Upper lobe of left lung (tissue), 6 donors: ENCODE measurements around the gene TNFAIP8L2. TPM values are rescaled to one million over a fixed set of nuclear protein-coding genes. Genes with fewer than 3 reads are reported as not detected.

Experiments used
- ATAC-seq, 2 donors: fragments of 200-7000 bp; cut with Tn5 transposase; one replicate each; pipeline ENCODE4 v1.9.1; 2022; ENCODE audit warnings: mild to moderate bottlenecking in 2 of 2, moderate library complexity in 2 of 2; ENCODE audit not compliant: low FRiP score in 2 of 2
- DNase-seq, 2 donors: peaks; one replicate each; pipeline ENCODE4 v3.0.0-alpha.2; 2019 to 2020
- H3K27ac ChIP-seq, 4 donors: fragments of 200-600 bp; sonication (generic); one replicate each; pipeline ENCODE4 v1.5.1; 2016 to 2019
- H3K27me3 ChIP-seq, 4 donors: fragments of 200-600 bp; sonication (generic); one replicate each; pipeline ENCODE4 v1.5.1; 2017 to 2019
- H3K36me3 ChIP-seq, 4 donors: fragments of 200-600 bp; sonication (generic); one replicate each; pipeline ENCODE4 v1.5.1; 2016 to 2019
- H3K4me1 ChIP-seq, 4 donors: fragments of 200-600 bp; sonication (generic); one replicate each; pipeline ENCODE4 v1.5.1; 2018 to 2019
- H3K4me3 ChIP-seq, 4 donors: fragments of 200-600 bp; sonication (generic); one replicate each; pipeline ENCODE4 v1.5.1; 2017 to 2019; ENCODE audit warnings: mild to moderate bottlenecking in 2 of 4, moderate library complexity in 1 of 4
- H3K9me3 ChIP-seq, 4 donors: fragments of 200-600 bp; sonication (generic); one replicate each; pipeline ENCODE4 v1.5.1; 2018 to 2019
- EP300 ChIP-seq, 4 donors: sonication (generic); formaldehyde crosslinking; IDR thresholded peaks; one replicate each; pipeline ENCODE4 v1.5.1; 2017; ENCODE audit warnings: antibody characterized with exemption in 4 of 4, control low read depth in 2 of 4
- POLR2A ChIP-seq, 4 donors: fragments of 450-650 bp; IDR thresholded peaks; one replicate each; pipeline ENCODE4 v1.5.1; 2016 to 2017; ENCODE audit warnings: antibody characterized with exemption in 4 of 4, mild to moderate bottlenecking in 2 of 4
- POLR2AphosphoS5 ChIP-seq, 2 donors: sonication (generic); formaldehyde crosslinking; IDR thresholded peaks; one replicate each; pipeline ENCODE4 v1.5.1; 2017; ENCODE audit warnings: antibody characterized with exemption in 2 of 2
- WGBS, 2 donors: methylation state at CpG; one replicate each; pipeline ENCODE4 v1.1.5; 2017 to 2018; 5-methylcytosine and 5-hydroxymethylcytosine counted together
- total RNA-seq, 6 donors: library from RNA; depleted of rRNA in 4 of 6; stranded (reverse); fragments of >200 nt in 4 of 6; gene quantifications; one replicate each; pipeline versions ENCODE4 v1.1.0 to v1.2.1, GENCODE V29; 2016 to 2021
- TF ChIP-seq, protein P1 (sequence below), 6 experiments: fragments of 450-650 bp in 4 of 6; fragments of 200-600 bp in 2 of 6; sonication (generic) in 2 of 6; IDR thresholded peaks; one replicate each; pipeline ENCODE4 v1.5.1; 2016 to 2019; ENCODE audit warnings: antibody characterized with exemption in 6 of 6
- donor health status: DM: no; HTN: no; CAD: no; lungs with moderate emphysema.
- donor health status: DM: no; HTN: yes; CAD: no; lungs with severe emphysema.

Gene TNFAIP8L2
- total RNA-seq, 6 donors from 2014 or later: 7.4 to 19.1 (median 15.8) TPM

DNA sequence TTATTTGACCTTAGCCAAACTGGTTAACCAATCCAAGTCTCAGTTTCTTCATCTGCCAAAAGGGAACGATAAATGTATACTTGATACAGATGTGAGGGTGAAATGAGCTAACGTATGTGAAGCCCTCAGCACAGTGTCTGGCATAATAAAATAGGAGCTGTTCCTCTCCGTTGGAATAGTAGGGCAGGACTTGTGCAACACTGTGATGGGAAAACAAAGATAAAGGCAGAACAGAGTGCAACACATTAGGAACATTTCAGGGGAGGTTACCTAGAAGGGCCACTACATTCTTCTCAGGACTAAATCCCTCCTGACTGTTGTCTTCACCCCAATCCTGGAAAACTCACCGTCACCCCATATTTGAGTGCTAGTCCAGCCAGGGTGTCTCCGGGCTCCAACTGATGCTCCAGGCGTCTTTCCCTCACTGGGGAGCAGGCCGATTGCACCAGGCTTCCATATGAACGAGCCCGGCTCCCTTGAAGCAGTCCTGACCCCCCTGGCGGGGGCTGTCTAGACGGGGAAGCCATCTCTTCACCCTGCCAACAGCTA is 8.4 kb downstream of the TNFAIP8L2 start:
- TF ChIP-seq, protein P1, sequence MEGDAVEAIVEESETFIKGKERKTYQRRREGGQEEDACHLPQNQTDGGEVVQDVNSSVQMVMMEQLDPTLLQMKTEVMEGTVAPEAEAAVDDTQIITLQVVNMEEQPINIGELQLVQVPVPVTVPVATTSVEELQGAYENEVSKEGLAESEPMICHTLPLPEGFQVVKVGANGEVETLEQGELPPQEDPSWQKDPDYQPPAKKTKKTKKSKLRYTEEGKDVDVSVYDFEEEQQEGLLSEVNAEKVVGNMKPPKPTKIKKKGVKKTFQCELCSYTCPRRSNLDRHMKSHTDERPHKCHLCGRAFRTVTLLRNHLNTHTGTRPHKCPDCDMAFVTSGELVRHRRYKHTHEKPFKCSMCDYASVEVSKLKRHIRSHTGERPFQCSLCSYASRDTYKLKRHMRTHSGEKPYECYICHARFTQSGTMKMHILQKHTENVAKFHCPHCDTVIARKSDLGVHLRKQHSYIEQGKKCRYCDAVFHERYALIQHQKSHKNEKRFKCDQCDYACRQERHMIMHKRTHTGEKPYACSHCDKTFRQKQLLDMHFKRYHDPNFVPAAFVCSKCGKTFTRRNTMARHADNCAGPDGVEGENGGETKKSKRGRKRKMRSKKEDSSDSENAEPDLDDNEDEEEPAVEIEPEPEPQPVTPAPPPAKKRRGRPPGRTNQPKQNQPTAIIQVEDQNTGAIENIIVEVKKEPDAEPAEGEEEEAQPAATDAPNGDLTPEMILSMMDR (IDR thresholded peaks at IDR 0.05): no peak
- TF ChIP-seq EP300 (IDR thresholded peaks at IDR 0.05) (no peak), POLR2A (IDR thresholded peaks at IDR 0.05) (no peak), POLR2AphosphoS5 (IDR thresholded peaks at IDR 0.05) (no peak)
- Histone ChIP-seq H3K9me3 (no peaks in the 10 kb centered on the region), H3K4me1 (peaks cover 18 to 35% (median 24%) of the 10 kb centered on the region in 4 donors), H3K4me3 (peak overlapping the region; percentile 49 to 72 (median 68)), H3K36me3 (peaks cover 6 to 43% (median 29%) of the 10 kb centered on the region in 4 donors), H3K27me3 (no peaks in the 10 kb centered on the region), H3K27ac (peak overlapping the region; percentile 65 to 87 (median 84))
- 51 to 54% methylated on average over 9 to 10 of the region's 11 CpGs for WGBS, 2 donors
- peak in 1 of 2 donors; percentile 45 for ATAC-seq
- no peak for DNase-seq

DNA sequence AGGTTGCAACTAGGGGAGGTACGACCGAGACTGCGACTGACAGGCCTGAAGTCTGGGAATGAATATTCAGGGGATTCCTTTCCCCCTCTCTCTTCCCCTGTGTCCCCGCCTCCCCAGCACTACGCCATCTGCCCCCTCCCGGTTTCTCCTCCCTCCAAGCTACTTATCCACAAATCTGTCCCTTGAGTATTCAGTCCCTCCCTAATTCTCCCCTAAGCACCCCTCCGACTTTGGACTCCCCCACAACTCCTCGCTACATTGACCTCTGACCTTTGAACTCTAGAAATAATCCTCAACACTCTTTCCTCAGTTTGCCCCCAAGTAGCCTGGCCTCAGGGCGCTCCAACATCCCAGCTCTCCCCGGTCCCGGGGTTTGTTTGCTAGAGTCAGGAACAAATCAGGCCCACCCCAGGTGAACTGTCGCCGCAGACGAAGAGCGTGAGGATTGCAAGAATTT is 8.9 kb downstream of the TNFAIP8L2 start:
- H3K27me3 ChIP-seq: no peaks in the 10 kb centered on the region
- WGBS, 2 donors: 11 to 24% methylated on average over 15 of the region's 15 CpGs
- peaks cover 6 to 47% (median 29%) of the 10 kb centered on the region in 4 donors for H3K36me3 ChIP-seq
- peak in 1 of 2 donors; percentile 72 for ATAC-seq
- peak overlapping the region; percentile 49 to 72 (median 68) for H3K4me3 ChIP-seq
- no peaks in the 10 kb centered on the region for H3K9me3 ChIP-seq
- peaks cover 18 to 35% (median 24%) of the 10 kb centered on the region in 4 donors for H3K4me1 ChIP-seq
- H3K27ac ChIP-seq: peak overlapping the region; percentile 65 to 87 (median 84)
- DNase-seq: peak in 1 of 2 donors; percentile 25
- TF ChIP-seq EP300 (IDR thresholded peaks at IDR 0.05) (no peak), POLR2AphosphoS5 (IDR thresholded peaks at IDR 0.05) (no peak)

- Histone ChIP-seq H3K4me3 (peak within 1 kb of the TSS; percentile 49 to 72 (median 68)), H3K4me1 (peaks cover 18 to 35% (median 24%) of the 10 kb centered on the region in 4 donors), H3K36me3 (peaks cover 3 to 47% (median 29%) of the 10 kb centered on the region in 4 donors), H3K9me3 (no peaks in the 10 kb centered on the region), H3K27ac (peak within 1 kb of the TSS; percentile 65 to 87 (median 84)), H3K27me3 (no peaks in the 10 kb centered on the region)
- DNase-seq: peak in 1 of 2 donors; percentile 97
- WGBS, 2 donors: 0% methylated on average over 38 of the region's 38 CpGs
- TF ChIP-seq, protein P1 (IDR thresholded peaks at IDR 0.05): peak in 5 of 6 experiments; percentile 23 to 62 (median 51)
- peak in 3 of 4 donors; percentile 39 to 79 (median 58) for TF ChIP-seq POLR2A (IDR thresholded peaks at IDR 0.05)
- TF ChIP-seq EP300 (IDR thresholded peaks at IDR 0.05): peak in 2 of 4 donors; percentile 87 to 92
- TF ChIP-seq POLR2AphosphoS5 (IDR thresholded peaks at IDR 0.05): peak; percentile 99 to 100
- ATAC-seq: peak; percentile 97
Observed at GRCh38 chr1:151165738-151166504, 9.5 kb downstream of the TNFAIP8L2 start, which contains the start of the genes LYSMD1 and SCNM1. TSS of gene LYSMD1 (minus strand) at chr1:151165902. CDS start at chr1:151165258, 644 bp downstream. TSS of gene SCNM1 (plus strand) at chr1:151166144. CDS start at chr1:151166153, 9 bp downstream.

GRCh38 chr1:151166505-151166956 is 10.1 kb downstream of the TNFAIP8L2 start:
- H3K9me3 ChIP-seq: no peaks in the 10 kb centered on the region
- ATAC-seq (peak in 1 of 2 donors; percentile 24), DNase-seq (no peak)
- TF ChIP-seq POLR2AphosphoS5 (IDR thresholded peaks at IDR 0.05) (no peak), POLR2A (IDR thresholded peaks at IDR 0.05) (no peak), EP300 (IDR thresholded peaks at IDR 0.05) (no peak)
- TF ChIP-seq, protein P1 (IDR thresholded peaks at IDR 0.05): no peak
- peaks cover 2 to 47% (median 30%) of the 10 kb centered on the region in 4 donors for H3K36me3 ChIP-seq
- peaks cover 18 to 35% (median 24%) of the 10 kb centered on the region in 4 donors for H3K4me1 ChIP-seq
- H3K27ac ChIP-seq: peak overlapping the region; percentile 59 to 87 (median 84)
- WGBS, 2 donors: 5 to 6% methylated on average over 15 of the region's 15 CpGs
- H3K27me3 ChIP-seq: no peaks in the 10 kb centered on the region
- peak overlapping the region; percentile 42 to 72 (median 68) for H3K4me3 ChIP-seq

GRCh38 chr1:151167116-151167515 is 10.7 kb downstream of the TNFAIP8L2 start:
- no peaks in the 10 kb centered on the region for H3K27me3 ChIP-seq
- 90% methylated on average over 6 of the region's 6 CpGs for WGBS, 2 donors

More at GRCh38 chr1:151167116-151167515, 10.7 kb downstream of the TNFAIP8L2 start:
- TF ChIP-seq EP300 (IDR thresholded peaks at IDR 0.05) (no peak), POLR2AphosphoS5 (IDR thresholded peaks at IDR 0.05) (no peak), POLR2A (IDR thresholded peaks at IDR 0.05) (no peak)
- TF ChIP-seq, protein P1 (IDR thresholded peaks at IDR 0.05): no peak
- no peaks in the 10 kb centered on the region for H3K9me3 ChIP-seq
- H3K4me3 ChIP-seq: peak overlapping the region in 1 of 4 donors; percentile 70
- H3K36me3 ChIP-seq: peaks cover 2 to 43% (median 29%) of the 10 kb centered on the region in 4 donors
- no peak for ATAC-seq
- peaks cover 18 to 35% (median 24%) of the 10 kb centered on the region in 4 donors for H3K4me1 ChIP-seq
- DNase-seq: no peak
- H3K27ac ChIP-seq: no peak overlapping the region
